Lower leg skin (tissue), 3 donors: ENCODE measurements around the gene GPBP1L1.

Experiments used
- POLR2A ChIP-seq, 2 donors: fragments of 450-650 bp; IDR thresholded peaks; one replicate each; pipeline ENCODE4 v1.6.1; 2016 to 2017; ENCODE audit warnings: antibody characterized with exemption in 2 of 2, mild to moderate bottlenecking in 1 of 2, moderate library complexity in 1 of 2
- TF ChIP-seq, protein P1 (sequence below), 3 donors: fragments of 450-650 bp; IDR thresholded peaks; one replicate each; pipeline ENCODE4 v1.5.1; 2016; ENCODE audit warnings: antibody characterized with exemption in 3 of 3, mild to moderate bottlenecking in 3 of 3, moderate library complexity in 2 of 3

DNA sequence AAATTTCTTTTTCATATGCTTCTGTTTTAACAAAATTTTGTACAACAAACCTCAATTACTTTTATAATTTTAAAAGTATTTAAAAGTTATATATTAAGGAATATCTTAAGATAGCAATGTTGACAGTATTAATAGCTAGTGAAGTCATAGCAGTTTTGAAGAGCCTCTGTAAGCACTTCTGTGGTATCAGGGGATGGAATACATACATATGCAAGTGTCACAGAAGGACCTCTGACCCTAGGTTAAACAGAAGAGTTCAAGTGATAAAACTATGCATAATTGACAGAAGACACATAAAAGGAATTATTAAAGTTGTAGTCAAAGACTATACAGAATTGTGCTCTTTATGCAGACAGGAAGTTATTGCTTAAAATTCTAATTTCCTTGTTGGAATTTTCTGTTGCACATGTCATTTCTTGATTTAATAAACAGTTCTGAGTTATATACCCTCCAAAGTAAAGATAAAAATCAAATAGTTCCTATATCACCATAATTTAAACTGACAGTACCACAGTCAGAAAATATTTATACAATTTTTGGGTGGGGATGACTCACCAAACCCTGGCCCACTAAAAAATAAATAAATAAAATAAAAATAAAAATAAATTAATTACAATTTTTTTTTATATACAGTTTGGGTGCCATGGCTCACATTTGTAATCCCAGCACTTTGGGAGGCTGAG lies 37.1 kb upstream of the GPBP1L1 start:
- TF ChIP-seq, protein P1, sequence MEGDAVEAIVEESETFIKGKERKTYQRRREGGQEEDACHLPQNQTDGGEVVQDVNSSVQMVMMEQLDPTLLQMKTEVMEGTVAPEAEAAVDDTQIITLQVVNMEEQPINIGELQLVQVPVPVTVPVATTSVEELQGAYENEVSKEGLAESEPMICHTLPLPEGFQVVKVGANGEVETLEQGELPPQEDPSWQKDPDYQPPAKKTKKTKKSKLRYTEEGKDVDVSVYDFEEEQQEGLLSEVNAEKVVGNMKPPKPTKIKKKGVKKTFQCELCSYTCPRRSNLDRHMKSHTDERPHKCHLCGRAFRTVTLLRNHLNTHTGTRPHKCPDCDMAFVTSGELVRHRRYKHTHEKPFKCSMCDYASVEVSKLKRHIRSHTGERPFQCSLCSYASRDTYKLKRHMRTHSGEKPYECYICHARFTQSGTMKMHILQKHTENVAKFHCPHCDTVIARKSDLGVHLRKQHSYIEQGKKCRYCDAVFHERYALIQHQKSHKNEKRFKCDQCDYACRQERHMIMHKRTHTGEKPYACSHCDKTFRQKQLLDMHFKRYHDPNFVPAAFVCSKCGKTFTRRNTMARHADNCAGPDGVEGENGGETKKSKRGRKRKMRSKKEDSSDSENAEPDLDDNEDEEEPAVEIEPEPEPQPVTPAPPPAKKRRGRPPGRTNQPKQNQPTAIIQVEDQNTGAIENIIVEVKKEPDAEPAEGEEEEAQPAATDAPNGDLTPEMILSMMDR (IDR thresholded peaks at IDR 0.05), result no peak
- TF ChIP-seq POLR2A (IDR thresholded peaks at IDR 0.05), result no peak
